Suprapubic skin (tissue), 4 donors: Measurements from ENCODE around the gene TSNAX.
"Not testable (repeated sequence)": the region's sequence is repeated elsewhere in the genome, so short reads cannot be mapped to it uniquely, and the experiment has no call there.

Source experiments
- CTCF ChIP-seq, 2 donors: fragments of 200-600 bp in 1 of 2; fragments of 450-650 bp in 1 of 2; sonication (generic) in 1 of 2; IDR thresholded peaks; one replicate each; pipeline ENCODE4 v1.5.1; 2016 to 2019; ENCODE audit warnings: antibody characterized with exemption in 2 of 2, mild to moderate bottlenecking in 1 of 2, moderate library complexity in 1 of 2
- EP300 ChIP-seq: sonication (generic); formaldehyde crosslinking; IDR thresholded peaks from one replicate; pipeline ENCODE4 v1.6.1; 2017; ENCODE audit warnings: antibody characterized with exemption
- POLR2A ChIP-seq, 2 donors: fragments of 450-650 bp; IDR thresholded peaks; one replicate each; pipeline ENCODE4 v1.6.1; 2017; ENCODE audit warnings: antibody characterized with exemption in 2 of 2, mild to moderate bottlenecking in 2 of 2, moderate library complexity in 2 of 2
- POLR2AphosphoS5 ChIP-seq, 3 donors: sonication (generic); formaldehyde crosslinking; IDR thresholded peaks; one replicate each; pipeline ENCODE4 v1.6.1; 2017; ENCODE audit warnings: antibody characterized with exemption in 3 of 3

GRCh38 chr1:231570262-231570661 lies 41.8 kb downstream of the TSNAX start:
- TF ChIP-seq POLR2A (IDR thresholded peaks at IDR 0.05); CTCF (IDR thresholded peaks at IDR 0.05); POLR2AphosphoS5 (IDR thresholded peaks at IDR 0.05); EP300: not testable (repeated sequence)
